Testis (tissue), 3 donors: ENCODE data around the gene RSPH3. TPM values are rescaled to one million over a fixed set of nuclear protein-coding genes. Genes with fewer than 3 reads are reported as not detected.
"Not testable (repeated sequence)": the region's sequence is repeated elsewhere in the genome, so short reads cannot be mapped to it uniquely, and the experiment has no call there.

ENCODE experiments used
- DNase-seq: peaks from one replicate; pipeline ENCODE4 v3.0.0-alpha.2; 2019
- H3K27ac ChIP-seq, 2 donors: fragments of 200-600 bp; sonication (generic); one replicate each; pipeline ENCODE4 v1.5.1; 2019
- H3K27me3 ChIP-seq: fragments of 200-600 bp; sonication (generic); one replicate; pipeline ENCODE4 v1.5.1; 2019
- H3K36me3 ChIP-seq: fragments of 200-600 bp; sonication (generic); one replicate; pipeline ENCODE4 v1.5.1; 2017; ENCODE audit warnings: low read depth; ENCODE audit errors: missing control alignments
- H3K4me1 ChIP-seq: fragments of 200-600 bp; sonication (generic); one replicate; pipeline ENCODE4 v1.5.1; 2019
- H3K4me3 ChIP-seq, 2 donors: fragments of 200-600 bp; sonication (generic); one replicate each; pipeline ENCODE4 v1.5.1; 2017 to 2019
- H3K9me3 ChIP-seq: fragments of 200-600 bp; sonication (generic); one replicate; pipeline ENCODE4 v1.5.1; 2017
- POLR2A ChIP-seq: fragments of 450-650 bp; IDR thresholded peaks from one replicate; pipeline ENCODE4 v1.6.1; 2017; ENCODE audit warnings: antibody characterized with exemption, mild to moderate bottlenecking, moderate library complexity
- WGBS, 2 donors: methylation state at CpG; one replicate each; pipeline ENCODE4 v1.1.5; 2018; 5-methylcytosine and 5-hydroxymethylcytosine counted together
- intact Hi-C: fragments of 100-400 bp; cut with DNase I; formaldehyde crosslinking; loops from one replicate; pipeline ENCODE4 v1.15.1; 2023; ENCODE audit warnings: low total_unique reads
- polyA plus RNA-seq: library from polyadenylated mRNA; stranded (reverse); fragments of 350-450 nt; fragmentation: Illumina TruSeq; extraction: RNeasy Lipid Tissue Mini Kit (QIAGEN cat#74804); gene quantifications from one replicate; pipeline ENCODE4 v1.2.3, GENCODE V29; 2014; ENCODE audit warnings: low read depth, low replicate concordance; ENCODE audit not compliant: insufficient read depth
- total RNA-seq, 2 donors: library from RNA; depleted of rRNA; stranded (reverse); fragments of >200 nt; gene quantifications; one replicate each; pipeline ENCODE4 v1.2.3, GENCODE V29; 2016
- TF ChIP-seq, protein P1 (sequence below), 3 experiments: fragments of 450-650 bp in 2 of 3; fragments of 200-600 bp in 1 of 3; sonication (generic) in 1 of 3; IDR thresholded peaks; one replicate each; pipeline ENCODE4 v1.5.1; 2016 to 2019; ENCODE audit warnings: antibody characterized with exemption in 3 of 3, mild to moderate bottlenecking in 2 of 3, moderate library complexity in 1 of 3

The RSPH3 gene
- total and polyA plus RNA-seq, 3 donors from 2014 or later, result 15.7 to 41.9 (median 23.6) TPM

DNA sequence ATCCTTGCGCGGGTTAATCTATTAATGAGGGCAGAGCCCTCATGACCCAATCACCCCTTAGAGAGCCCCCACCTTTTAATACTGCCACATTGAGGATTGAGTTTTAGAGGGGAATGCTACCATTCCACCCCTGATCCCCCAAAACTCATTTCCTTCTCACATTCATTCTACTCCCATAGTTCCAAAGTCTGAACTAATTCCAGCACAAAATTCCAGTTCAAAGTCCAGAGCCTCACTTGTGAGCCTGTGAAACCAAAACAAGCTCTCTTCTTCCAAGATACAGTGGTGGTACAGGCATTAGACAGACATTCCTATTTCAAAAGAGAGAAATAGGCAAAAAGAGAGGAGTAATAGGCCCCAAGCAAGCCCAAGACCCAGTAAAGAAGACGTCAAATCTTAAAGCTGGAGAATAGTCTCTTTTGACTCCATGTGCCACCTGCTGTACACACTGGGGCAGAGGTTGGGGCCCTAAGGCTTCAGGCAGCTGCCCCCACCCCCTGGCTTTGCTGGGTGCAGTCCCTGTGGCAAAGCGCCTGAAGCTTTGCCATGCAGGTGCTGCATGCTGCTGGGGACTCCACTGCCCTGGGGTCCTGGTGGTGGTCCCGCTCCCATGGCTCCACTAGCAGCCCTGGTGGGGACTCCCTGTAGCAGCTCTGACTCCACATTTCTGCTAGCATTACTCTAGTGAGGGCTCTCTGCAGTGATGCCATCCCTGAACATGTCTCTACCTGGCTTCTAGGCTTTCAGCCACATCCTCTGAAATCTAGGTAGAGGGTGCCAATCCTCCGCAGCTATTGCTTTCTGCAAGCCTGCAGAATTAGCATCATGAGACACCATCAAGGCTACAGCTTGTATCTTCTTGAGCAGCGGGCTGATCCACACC lies 41.3 kb downstream of the RSPH3 start:
- no peaks in the 10 kb centered on the region for H3K36me3 ChIP-seq

DNA sequence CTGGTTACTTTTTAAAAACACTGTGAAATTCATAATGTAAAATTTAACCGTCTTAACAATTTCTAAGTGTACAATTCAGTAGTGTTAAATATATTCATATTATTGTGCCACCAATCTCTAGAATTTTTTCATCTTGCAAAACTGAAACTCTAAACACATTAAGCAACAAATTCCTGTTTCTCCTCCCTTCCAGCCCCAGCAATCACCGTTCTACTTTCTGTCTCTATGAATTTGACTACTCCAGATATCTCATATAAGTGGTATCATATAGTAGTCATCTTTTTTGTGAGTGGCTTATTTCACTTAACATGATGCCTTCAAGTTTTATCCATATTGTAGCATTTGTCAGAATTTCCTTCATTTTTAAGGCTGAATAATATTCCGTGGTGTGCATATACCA lies 44.7 kb downstream of the RSPH3 start:
- Histone ChIP-seq H3K9me3 (no peaks in the 10 kb centered on the region), H3K4me1 (no peaks in the 10 kb centered on the region), H3K27ac (no peak overlapping the region), H3K36me3 (no peaks in the 10 kb centered on the region), H3K4me3 (no peak overlapping the region), H3K27me3 (no peaks in the 10 kb centered on the region)
- WGBS, 2 donors, result 89 to 92% methylated on average over 3 of the region's 3 CpGs
- no peak for TF ChIP-seq POLR2A
- TF ChIP-seq, protein P1, sequence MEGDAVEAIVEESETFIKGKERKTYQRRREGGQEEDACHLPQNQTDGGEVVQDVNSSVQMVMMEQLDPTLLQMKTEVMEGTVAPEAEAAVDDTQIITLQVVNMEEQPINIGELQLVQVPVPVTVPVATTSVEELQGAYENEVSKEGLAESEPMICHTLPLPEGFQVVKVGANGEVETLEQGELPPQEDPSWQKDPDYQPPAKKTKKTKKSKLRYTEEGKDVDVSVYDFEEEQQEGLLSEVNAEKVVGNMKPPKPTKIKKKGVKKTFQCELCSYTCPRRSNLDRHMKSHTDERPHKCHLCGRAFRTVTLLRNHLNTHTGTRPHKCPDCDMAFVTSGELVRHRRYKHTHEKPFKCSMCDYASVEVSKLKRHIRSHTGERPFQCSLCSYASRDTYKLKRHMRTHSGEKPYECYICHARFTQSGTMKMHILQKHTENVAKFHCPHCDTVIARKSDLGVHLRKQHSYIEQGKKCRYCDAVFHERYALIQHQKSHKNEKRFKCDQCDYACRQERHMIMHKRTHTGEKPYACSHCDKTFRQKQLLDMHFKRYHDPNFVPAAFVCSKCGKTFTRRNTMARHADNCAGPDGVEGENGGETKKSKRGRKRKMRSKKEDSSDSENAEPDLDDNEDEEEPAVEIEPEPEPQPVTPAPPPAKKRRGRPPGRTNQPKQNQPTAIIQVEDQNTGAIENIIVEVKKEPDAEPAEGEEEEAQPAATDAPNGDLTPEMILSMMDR (IDR thresholded peaks at IDR 0.05), result no peak
- no peak for DNase-seq
- intact Hi-C loops, result no loop called here

More for the DNA sequence above, 41.3 kb downstream of the RSPH3 start:
- no peaks in the 10 kb centered on the region for H3K9me3 ChIP-seq
- WGBS, 2 donors, result 90 to 93% methylated on average over 4 to 7 of the region's 7 CpGs
- H3K4me3 ChIP-seq, result no peak overlapping the region
- no peak for DNase-seq
- no peaks in the 10 kb centered on the region for H3K27me3 ChIP-seq
- no peak for TF ChIP-seq POLR2A
- TF ChIP-seq, protein P1 (IDR thresholded peaks at IDR 0.05), result no peak
- intact Hi-C loops, result no loop called here
- H3K27ac ChIP-seq, result no peak overlapping the region
- H3K4me1 ChIP-seq, result no peaks in the 10 kb centered on the region

DNA sequence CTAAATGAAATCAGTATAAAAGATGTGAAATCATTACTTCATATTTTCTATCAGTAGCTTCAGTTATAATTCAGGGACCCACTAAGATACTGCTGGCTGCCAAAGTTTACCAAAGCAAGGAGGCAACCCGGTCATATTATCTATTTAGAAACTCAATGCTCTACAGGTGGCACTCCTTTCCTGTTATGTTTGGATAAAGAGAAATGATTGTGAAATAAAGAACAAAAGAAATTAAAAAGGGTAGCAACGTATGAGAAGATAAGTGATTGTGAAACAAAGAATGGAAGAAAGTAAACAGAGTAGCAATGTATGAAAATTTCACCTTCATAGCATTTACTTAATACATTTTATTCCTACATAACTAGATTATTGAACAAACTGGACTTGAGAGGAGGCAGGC lies 45.2 kb downstream of the RSPH3 start:
- H3K27me3 ChIP-seq, result no peaks in the 10 kb centered on the region
- no peaks in the 10 kb centered on the region for H3K36me3 ChIP-seq
- no peak for TF ChIP-seq POLR2A
- TF ChIP-seq, protein P1 (IDR thresholded peaks at IDR 0.05), result no peak
- H3K4me3 ChIP-seq, result no peak overlapping the region
- no peak overlapping the region for H3K27ac ChIP-seq
- intact Hi-C loops, result no loop called here
- H3K4me1 ChIP-seq, result no peaks in the 10 kb centered on the region
- WGBS, 2 donors, result 64 to 71% methylated on average over 2 of the region's 2 CpGs
- no peak for DNase-seq
- H3K9me3 ChIP-seq, result no peaks in the 10 kb centered on the region

GRCh38 chr6:158952011-158952410 lies 48.0 kb downstream of the RSPH3 start:
- H3K4me3 ChIP-seq, H3K27ac ChIP-seq, H3K4me1 ChIP-seq, DNase-seq, H3K27me3 ChIP-seq, intact Hi-C loops, H3K36me3 ChIP-seq, H3K9me3 ChIP-seq: not testable (repeated sequence)
- 93 to 98% methylated on average over 3 of the region's 3 CpGs for WGBS, 2 donors

DNA sequence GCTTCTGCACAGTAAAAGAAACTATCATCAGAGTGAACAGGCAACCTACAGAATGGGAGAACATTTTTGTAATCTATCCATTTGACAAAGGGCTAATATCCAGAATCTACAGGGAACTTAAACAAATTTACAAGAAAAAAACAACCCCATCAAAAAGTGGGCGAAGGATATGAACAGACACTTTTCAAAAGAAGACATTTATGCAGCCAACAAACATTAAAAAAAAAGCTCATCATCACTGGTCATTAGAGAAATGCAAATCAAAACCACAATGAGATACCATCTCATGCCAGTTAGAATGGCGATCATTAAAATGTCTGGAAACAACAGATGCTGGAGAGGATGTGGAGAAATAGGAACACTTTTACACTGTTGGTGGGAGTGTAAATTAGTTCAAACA lies 48.4 kb downstream of the RSPH3 start:
- WGBS, 2 donors, result 90 to 96% methylated on average over 2 of the region's 2 CpGs
- H3K9me3 ChIP-seq, DNase-seq, intact Hi-C loops, H3K36me3 ChIP-seq, H3K27ac ChIP-seq, H3K4me1 ChIP-seq, H3K27me3 ChIP-seq, H3K4me3 ChIP-seq: not testable (repeated sequence)

DNA sequence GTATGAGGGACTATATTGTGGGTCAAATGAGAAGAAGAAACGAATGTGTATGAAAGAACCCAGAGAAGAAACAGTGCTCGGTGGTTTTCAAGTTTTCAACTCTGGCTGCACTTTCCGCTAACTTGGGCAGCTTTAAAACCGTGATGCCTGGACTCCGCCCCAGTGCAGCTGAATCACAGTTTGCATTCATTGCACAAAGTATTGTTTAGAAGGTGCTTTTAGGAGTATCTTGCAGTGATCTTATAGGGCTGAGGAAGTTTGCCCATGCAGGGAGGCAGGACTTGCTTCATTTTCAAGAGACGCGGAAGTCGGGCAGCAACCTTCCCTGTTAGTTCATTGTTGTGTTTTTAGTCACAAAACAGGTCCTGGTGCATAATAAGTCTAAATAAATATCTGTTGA lies 52.7 kb downstream of the RSPH3 start:
- intact Hi-C loops, result no loop called here
- Histone ChIP-seq H3K36me3 (no peaks in the 10 kb centered on the region), H3K4me3 (no peak overlapping the region), H3K27me3 (no peaks in the 10 kb centered on the region), H3K4me1 (no peaks in the 10 kb centered on the region), H3K27ac (no peak overlapping the region), H3K9me3 (no peaks in the 10 kb centered on the region)
- TF ChIP-seq, protein P1 (IDR thresholded peaks at IDR 0.05), result no peak
- no peak for TF ChIP-seq POLR2A
- 89 to 90% methylated on average over 8 of the region's 8 CpGs for WGBS, 2 donors
- no peak for DNase-seq
